Right ventricle myocardium superior (tissue), 1 donor: Measurements from ENCODE around the gene RBKS. TPM values are rescaled to one million over a fixed set of nuclear protein-coding genes. Genes with fewer than 3 reads are reported as not detected.

Experiments
- ATAC-seq: fragments of 200-7000 bp; cut with Tn5 transposase; one replicate; pipeline ENCODE4 v1.9.1; 2020; ENCODE audit warnings: mild to moderate bottlenecking; ENCODE audit not compliant: poor library complexity
- DNase-seq: peaks from one replicate; pipeline ENCODE4 v3.0.0-alpha.2; 2020
- intact Hi-C: fragments of 100-400 bp; cut with DNase I; formaldehyde crosslinking; loops from one replicate; pipeline ENCODE4 v1.11.2; 2022
- total RNA-seq: library from RNA; stranded (reverse); fragmentation: NEBNext Ultra II Directional; extraction: Animal tissue kit (Norgen Biotek cat#: 25700); gene quantifications from one replicate; pipeline ENCODE4 v1.2.1, GENCODE V29; 2021
- donor health status: DM: no; HTN: yes; CAD: no; lungs with severe emphysema.

Gene RBKS
- total RNA-seq, 1 donor from 2014 or later = 4.2 TPM

- ATAC-seq (peak; percentile 95), DNase-seq (peak; percentile 90)
- intact Hi-C loops = loop anchor here (10.0 kb wide), 1 partner anchor 659 kb away; the partner anchor contains the start of gene FOSL2
Measured at GRCh38 chr2:27735263-27735904, 154.8 kb downstream of the RBKS start.

GRCh38 chr2:27734305-27734704 lies 155.9 kb downstream of the RBKS start:
- intact Hi-C loops = loop anchor here (10.0 kb wide), 1 partner anchor 660 kb away; the partner anchor contains the start of gene FOSL2
- ATAC-seq (no peak), DNase-seq (no peak)

Other genes starting within 250 kb of the RBKS start
- 24.2 TPM for gene SUPT7L, start 226.8 kb downstream of the RBKS start, total RNA-seq
- gene SLC4A1AP, start 226.5 kb downstream of the RBKS start, total RNA-seq = 18.5 TPM
- gene MRPL33, start 118.7 kb downstream of the RBKS start, total RNA-seq = 356 TPM
- 51.3 TPM for gene BABAM2, start 342 bp upstream of the RBKS start, total RNA-seq